ENCODE results near the gene PARM1.
A peak's percentile ranks its signal among the peaks of the same experiment; 100 is the strongest.

Gene PARM1

DNA sequence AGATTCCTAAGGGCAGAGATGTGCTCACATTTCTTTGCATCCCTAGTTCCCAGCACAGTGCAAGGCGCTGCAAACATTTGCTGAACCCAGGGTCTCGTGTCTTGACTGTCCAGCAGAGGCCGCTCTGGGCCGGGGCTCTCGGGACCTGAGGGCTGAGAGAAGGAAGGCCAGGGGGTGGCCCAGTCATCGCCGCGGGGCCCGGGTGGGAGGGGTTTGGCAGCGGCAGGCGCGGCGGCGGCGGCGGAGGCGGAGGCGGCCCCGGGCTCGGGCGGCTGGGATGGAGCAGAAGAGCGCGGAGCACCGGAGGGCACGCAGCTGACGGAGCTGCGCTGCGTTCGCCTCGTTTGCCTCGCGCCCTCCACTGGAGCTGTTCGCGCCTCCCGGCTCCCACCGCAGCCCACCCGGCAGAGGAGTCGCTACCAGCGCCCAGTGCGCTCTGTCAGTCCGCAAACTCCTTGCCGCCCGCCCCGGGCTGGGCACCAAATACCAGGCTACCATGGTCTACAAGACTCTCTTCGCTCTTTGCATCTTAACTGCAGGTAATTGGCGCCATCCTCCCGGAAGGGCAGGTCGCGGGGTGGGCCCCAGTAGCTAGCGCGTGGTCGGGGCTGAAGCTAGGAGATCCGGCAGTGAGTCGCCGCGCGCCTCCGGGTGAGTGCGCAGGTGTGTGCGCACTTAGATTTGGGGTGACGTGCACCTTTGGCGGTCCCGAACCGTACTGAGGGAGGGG lies at the start of gene PARM1:
Gene PARM1 (plus strand): TSS at position 285 of the 730 bp plus-strand sequence. CDS start 212 bp downstream, at position 497.
- peak; percentile 14 for DNase-seq

DNA sequence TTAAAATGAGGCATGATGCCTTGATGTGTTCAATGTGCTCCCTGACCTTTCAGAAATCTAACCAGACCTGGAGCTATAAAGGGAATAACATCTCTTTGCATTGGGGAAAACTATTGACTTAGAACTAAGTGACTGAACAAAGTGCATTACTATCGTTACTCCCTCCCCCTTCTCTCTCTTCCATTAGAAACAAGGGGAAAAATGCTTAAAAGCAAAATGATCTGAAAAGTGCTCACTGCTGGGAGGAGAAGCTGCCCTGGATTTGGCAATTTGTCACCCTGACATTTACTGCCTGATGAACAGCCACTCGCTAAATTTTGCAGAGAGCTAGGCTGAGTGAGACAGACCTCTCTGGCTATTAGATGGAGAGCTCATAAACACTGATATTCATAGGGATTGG lies 48.6 kb upstream of the PARM1 start:
- no peak for DNase-seq

DNA sequence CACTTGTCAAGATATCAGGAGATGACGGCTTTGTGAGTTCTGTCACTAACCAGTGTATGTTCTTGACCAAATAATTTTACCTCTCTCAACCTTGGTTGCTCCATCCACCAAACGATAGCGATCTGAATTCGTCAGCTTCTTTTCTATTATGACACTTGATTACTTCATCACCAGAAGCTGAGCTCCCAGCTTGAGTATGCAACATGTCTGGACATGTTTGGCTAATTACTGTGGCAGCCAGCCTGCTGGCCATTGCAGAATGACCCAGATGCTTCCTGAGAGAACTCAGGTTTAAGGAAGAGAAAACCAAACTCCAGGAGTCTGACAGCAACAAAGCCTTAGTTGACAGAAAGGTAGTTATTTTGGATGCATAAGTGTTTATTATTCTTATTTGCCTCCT lies 46.4 kb upstream of the PARM1 start:
- no peak for DNase-seq

- DNase-seq = no peak
Observed at GRCh38 chr4:74890341-74890740, 42.6 kb upstream of the PARM1 start.

DNA sequence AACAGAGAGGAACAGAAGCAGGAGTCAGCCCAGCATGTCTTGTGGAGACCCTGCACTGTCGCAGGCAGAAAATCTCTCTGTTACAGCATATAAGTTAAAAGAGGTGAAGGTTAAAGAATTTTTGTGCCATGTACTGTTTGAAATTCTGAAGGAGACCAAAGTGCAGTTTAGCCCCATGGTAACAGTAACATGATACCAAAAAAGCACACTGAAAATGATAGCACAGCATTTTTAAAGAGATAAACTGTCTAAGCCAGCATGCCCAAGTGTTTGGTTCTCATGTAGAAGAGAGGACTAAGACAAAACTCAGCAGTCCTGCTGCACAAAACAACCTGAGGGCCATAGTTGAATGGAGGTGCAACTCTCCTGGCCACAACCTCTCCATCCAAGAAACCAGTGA lies 41.9 kb upstream of the PARM1 start:
- DNase-seq = no peak

GRCh38 chr4:74893171-74893570 lies 39.7 kb upstream of the PARM1 start:
- DNase-seq = no peak

DNA sequence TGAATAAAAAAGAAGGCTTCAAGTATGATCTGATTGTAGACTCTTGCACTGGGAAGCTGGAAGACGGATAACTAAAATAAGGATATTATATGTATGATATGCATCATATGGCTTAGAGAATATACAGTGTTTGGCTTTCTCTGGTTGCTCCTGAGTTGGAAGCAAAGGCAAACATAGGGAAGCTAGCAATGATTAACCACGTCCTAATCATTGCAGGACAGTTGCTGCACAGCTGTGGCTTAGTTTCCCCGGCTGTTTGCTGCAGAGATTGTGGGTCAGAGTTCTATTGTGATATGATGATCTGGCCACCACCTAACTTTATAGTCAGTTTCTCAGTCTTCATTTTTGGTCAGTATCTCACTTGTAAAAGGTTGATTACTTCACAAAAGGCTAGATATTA lies 36.3 kb upstream of the PARM1 start:
- no peak for DNase-seq

DNA sequence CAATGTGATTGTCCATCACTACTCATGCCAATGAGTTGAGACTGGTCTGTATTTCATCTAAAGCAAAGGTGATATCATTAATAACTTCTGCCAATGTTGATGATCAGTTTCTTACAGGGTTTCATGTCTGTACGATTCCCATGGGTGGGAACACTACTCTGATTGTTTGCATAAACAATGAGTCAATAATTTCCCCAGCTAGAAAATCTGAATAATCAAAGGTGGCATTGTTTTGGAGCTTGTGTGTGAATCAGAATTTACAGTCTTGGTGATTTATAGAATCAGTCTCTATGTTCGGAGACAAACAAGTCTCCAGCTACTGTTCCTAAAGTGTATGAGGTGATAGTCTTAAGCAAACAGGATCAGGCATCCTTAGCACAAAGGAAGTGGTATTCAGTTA lies 35.5 kb upstream of the PARM1 start:
- DNase-seq = no peak

DNA sequence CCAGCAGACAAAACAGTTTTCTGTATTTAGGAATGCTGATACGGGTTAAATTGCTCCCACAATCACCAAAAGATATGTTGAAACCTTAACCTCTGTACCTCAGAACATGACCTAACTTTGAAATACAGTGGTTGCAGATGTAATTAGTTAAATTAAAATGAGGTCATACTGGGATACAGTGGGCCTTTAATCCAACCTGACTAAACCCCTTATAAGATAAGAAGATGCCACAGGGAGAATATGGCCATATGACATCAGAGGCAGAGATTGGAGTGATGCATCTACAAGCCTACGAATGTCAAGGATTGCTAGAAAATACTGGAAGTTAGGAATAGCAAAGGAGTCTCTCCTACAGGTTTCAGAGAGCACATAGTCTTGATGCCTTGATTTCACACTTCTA lies 32.1 kb upstream of the PARM1 start:
- DNase-seq = no peak

GRCh38 chr4:74904509-74905065 lies 28.3 kb upstream of the PARM1 start:
- no peak for DNase-seq

GRCh38 chr4:74906771-74907170 lies 26.1 kb upstream of the PARM1 start:
- DNase-seq = no peak

DNA sequence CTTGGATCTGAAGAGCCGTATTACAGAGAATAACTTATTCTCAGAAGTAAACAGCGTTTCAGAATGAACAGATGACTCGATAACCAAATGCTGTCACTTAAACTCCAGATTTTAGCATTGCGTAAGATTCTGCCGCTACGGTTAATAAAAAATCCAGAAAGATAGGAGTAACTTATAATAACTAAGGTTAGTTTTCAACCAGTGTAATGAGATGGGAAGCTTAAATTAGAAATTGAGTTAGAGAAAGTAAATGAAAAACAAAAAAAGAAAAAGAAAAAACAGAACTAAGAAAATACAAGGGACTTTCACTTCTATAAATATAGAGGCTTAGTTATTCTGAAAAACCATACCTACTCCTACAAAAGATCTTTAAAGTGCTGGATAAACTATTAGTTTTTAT lies 13.1 kb upstream of the PARM1 start:
- DNase-seq = no peak

DNA sequence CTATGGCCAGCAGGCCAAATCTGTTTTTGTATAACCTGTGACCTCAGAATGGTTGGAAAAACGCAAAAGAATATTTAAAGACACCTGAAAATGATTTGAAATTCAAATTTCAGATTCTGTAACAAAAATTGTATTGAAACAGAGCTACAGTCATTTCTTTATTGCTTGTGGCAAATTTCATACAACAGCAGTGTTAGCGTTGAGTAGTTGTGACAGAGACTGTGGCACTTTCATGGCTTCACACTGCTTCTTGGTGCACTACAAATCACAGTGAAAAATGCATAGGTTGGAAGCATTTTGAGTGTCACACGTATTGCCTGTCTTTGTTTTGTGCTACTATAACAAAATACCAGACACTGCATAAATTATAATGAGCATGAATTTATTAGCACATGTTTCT lies 12.2 kb upstream of the PARM1 start:
- no peak for DNase-seq

- DNase-seq = no peak
Observed at GRCh38 chr4:74921490-74921889, 11.4 kb upstream of the PARM1 start.

- DNase-seq = no peak
Observed at GRCh38 chr4:74926007-74926406, 6.9 kb upstream of the PARM1 start.

GRCh38 chr4:74930162-74930561 lies 2.8 kb upstream of the PARM1 start:
- DNase-seq = no peak

- DNase-seq = no peak
Observed at GRCh38 chr4:74931376-74931775, 1.5 kb upstream of the PARM1 start.

- no peak for DNase-seq
Observed at GRCh38 chr4:74932010-74932409, 906 bp upstream of the PARM1 start.

DNA sequence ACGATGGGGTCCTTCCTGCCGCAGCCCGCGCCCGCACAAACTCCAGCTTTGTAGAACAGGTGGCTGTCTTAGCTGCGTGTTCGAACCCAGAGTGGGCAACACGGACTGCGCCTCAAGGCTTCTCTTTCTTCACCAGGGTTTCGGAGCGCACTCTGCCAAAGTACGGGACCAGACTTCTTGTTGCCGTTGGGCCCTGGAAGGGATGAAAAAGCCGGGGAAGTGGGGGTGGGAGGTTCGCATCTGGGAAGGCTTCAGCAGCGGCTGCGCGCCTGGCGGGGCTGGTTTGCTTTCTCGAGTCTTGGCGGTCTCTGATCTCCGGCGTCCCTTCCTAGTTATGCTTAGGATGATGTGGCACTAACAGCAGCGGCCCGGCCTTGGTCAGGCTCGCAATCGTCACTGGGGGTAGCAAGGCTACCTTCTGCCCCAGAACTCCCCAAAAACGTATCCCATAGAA lies 673 bp downstream of the PARM1 start:
- no peak for DNase-seq

- DNase-seq = no peak
Observed at GRCh38 chr4:74934016-74934831, 1.3 kb downstream of the PARM1 start.

- DNase-seq = no peak
Observed at GRCh38 chr4:74934888-74935287, 2.0 kb downstream of the PARM1 start.

DNA sequence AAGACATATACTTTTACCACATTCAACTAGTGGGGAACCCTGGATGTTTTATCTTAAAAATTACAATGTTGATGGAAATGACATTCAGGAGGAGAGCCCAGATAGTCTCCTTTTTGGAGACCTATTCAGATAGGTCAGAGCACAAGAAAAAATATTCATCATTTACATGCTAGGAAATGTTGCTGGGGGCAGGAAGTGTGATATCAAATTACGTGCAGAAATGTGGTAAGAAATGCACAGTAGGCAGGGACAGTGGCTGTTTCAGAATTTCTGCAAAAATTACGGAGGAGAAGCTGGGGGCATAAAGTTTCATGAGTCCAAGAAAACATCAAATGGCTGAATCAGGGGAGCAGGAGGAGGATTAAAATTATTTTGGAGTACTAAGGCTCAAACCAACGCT lies 8.2 kb downstream of the PARM1 start:
- DNase-seq = no peak

GRCh38 chr4:74942251-74942917 lies 9.5 kb downstream of the PARM1 start:
- DNase-seq = no peak

DNA sequence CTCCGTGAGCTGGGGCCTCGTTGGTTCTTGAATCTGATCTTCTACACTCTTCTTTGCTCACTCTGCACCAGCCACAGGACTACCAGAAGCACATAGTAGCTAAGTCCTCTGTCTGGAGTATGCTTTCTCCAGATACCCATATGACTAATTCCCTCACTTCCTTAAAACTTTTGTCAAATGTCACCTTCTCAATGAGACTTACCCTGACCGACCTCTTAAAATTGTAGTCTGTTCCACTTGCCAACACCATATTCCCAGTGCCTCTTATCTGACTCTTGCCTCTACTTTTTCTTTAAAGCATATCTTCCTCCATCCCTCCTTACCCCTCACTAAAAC lies 10.0 kb downstream of the PARM1 start:
- no peak for DNase-seq

Data from stimulated activated CD4-positive, alpha-beta T cell treated with anti-CD3 and anti-CD28 coated beads, Interleukin-4, amount 100 ng/mL, for 24 hours (primary cell).